ENCODE measurements around the gene KIF20A. TPM values are rescaled to one million over a fixed set of nuclear protein-coding genes. Genes with fewer than 3 reads are reported as not detected.

KIF20A gene
- total and polyA plus RNA-seq, 3 donors from 2014 or later, result 10.4 to 32.1 (median 13.8) TPM

- TF ChIP-seq CTCF (IDR thresholded peaks at IDR 0.05), result no peak
- TF ChIP-seq POLR2A (IDR thresholded peaks at IDR 0.05), result no peak
- H3K27me3 ChIP-seq, result no peaks in the 10 kb centered on the region
- peaks cover 9% of the 10 kb centered on the region for H3K4me1 ChIP-seq
- intact Hi-C loops (cut with DNase I; ENCODE audit: low total_unique reads), result no loop called here
- no peak for DNase-seq
- H3K4me3 ChIP-seq, result no peak overlapping the region
- no peaks in the 10 kb centered on the region for H3K9me3 ChIP-seq
- H3K36me3 ChIP-seq (ENCODE audit: low read depth, missing control alignments), result no peaks in the 10 kb centered on the region
- no peak overlapping the region for H3K27ac ChIP-seq
Measured at GRCh38 chr5:138230261-138230660, 51.3 kb downstream of the KIF20A start.

- Histone ChIP-seq H3K27me3 (no peaks in the 10 kb centered on the region), H3K4me3 (no peak overlapping the region), H3K4me1 (peaks cover 9% of the 10 kb centered on the region), H3K36me3 (ENCODE audit: low read depth, missing control alignments) (no peaks in the 10 kb centered on the region), H3K27ac (no peak overlapping the region), H3K9me3 (no peaks in the 10 kb centered on the region)
- TF ChIP-seq CTCF (IDR thresholded peaks at IDR 0.05) (no peak), POLR2A (IDR thresholded peaks at IDR 0.05) (no peak)
- intact Hi-C loops (cut with DNase I; ENCODE audit: low total_unique reads), result no loop called here
- DNase-seq, result no peak
- WGBS, 2 donors, result 42 to 44% methylated on average over 7 of the region's 7 CpGs
Measured at GRCh38 chr5:138230981-138231589, 52.2 kb downstream of the KIF20A start.

- intact Hi-C loops (cut with DNase I; ENCODE audit: low total_unique reads), result no loop called here
- Histone ChIP-seq H3K4me1 (peaks cover 9% of the 10 kb centered on the region), H3K36me3 (ENCODE audit: low read depth, missing control alignments) (no peaks in the 10 kb centered on the region), H3K27me3 (no peaks in the 10 kb centered on the region), H3K4me3 (no peak overlapping the region), H3K27ac (no peak overlapping the region), H3K9me3 (no peaks in the 10 kb centered on the region)
- WGBS, 2 donors, result 81 to 91% methylated on average over 2 of the region's 2 CpGs
- DNase-seq, result no peak
- TF ChIP-seq POLR2A (IDR thresholded peaks at IDR 0.05) (no peak), CTCF (IDR thresholded peaks at IDR 0.05) (no peak)
Measured at GRCh38 chr5:138233280-138233679, 54.4 kb downstream of the KIF20A start.

GRCh38 chr5:138234651-138235050 is 55.7 kb downstream of the KIF20A start:
- intact Hi-C loops (cut with DNase I; ENCODE audit: low total_unique reads), result no loop called here
- TF ChIP-seq CTCF (IDR thresholded peaks at IDR 0.05) (no peak), POLR2A (IDR thresholded peaks at IDR 0.05) (no peak)
- Histone ChIP-seq H3K36me3 (ENCODE audit: low read depth, missing control alignments) (no peaks in the 10 kb centered on the region), H3K4me1 (peaks cover 9% of the 10 kb centered on the region), H3K27ac (no peak overlapping the region), H3K9me3 (no peaks in the 10 kb centered on the region), H3K4me3 (no peak overlapping the region), H3K27me3 (no peaks in the 10 kb centered on the region)
- 81 to 83% methylated on average over 2 of the region's 2 CpGs for WGBS, 2 donors
- no peak for DNase-seq

Other genes with a start within 250 kb of the KIF20A start
- gene FAM13B, start 146.0 kb upstream of the KIF20A start, total RNA-seq, result 100 to 1,000 TPM; 125 to 134 TPM
- gene FAM13B, start 146.0 kb upstream of the KIF20A start, polyA plus RNA-seq (ENCODE audit: insufficient read depth, low read depth, low replicate concordance), result 56.5 TPM
- 1 to 10 TPM in 1 of 2 donors, under 1 TPM in 1; 0.71 to 1.3 TPM for gene WNT8A, start 95.1 kb upstream of the KIF20A start, total RNA-seq
- gene WNT8A, start 95.1 kb upstream of the KIF20A start, polyA plus RNA-seq (ENCODE audit: insufficient read depth, low read depth, low replicate concordance), result 1.4 TPM
- gene NME5, start 39.7 kb upstream of the KIF20A start, total RNA-seq, result 10 to 100 TPM; 22.4 to 35.1 TPM
- 129 TPM for gene NME5, start 39.7 kb upstream of the KIF20A start, polyA plus RNA-seq (ENCODE audit: insufficient read depth, low read depth, low replicate concordance)
- gene BRD8, start 482 bp upstream of the KIF20A start, total RNA-seq, result 100 to 1,000 TPM; 165 to 198 TPM
- gene BRD8, start 482 bp upstream of the KIF20A start, polyA plus RNA-seq (ENCODE audit: insufficient read depth, low read depth, low replicate concordance), result 303 TPM
- 10 to 100 TPM; 30.5 to 31.3 TPM for gene CDC23, start 34.2 kb downstream of the KIF20A start, total RNA-seq
- gene CDC23, start 34.2 kb downstream of the KIF20A start, polyA plus RNA-seq (ENCODE audit: insufficient read depth, low read depth, low replicate concordance), result 29.5 TPM
- gene GFRA3, start 95.5 kb downstream of the KIF20A start, total RNA-seq, result 1 to 10 TPM; 5.8 to 6.3 TPM
- gene GFRA3, start 95.5 kb downstream of the KIF20A start, polyA plus RNA-seq (ENCODE audit: insufficient read depth, low read depth, low replicate concordance), result 6.3 TPM
- 10 to 100 TPM; 11.8 to 23.7 TPM for gene CDC25C, start 152.7 kb downstream of the KIF20A start, total RNA-seq
- gene CDC25C, start 152.7 kb downstream of the KIF20A start, polyA plus RNA-seq (ENCODE audit: insufficient read depth, low read depth, low replicate concordance), result 39.9 TPM
- gene FAM53C, start 159.2 kb downstream of the KIF20A start, total RNA-seq, result 100 to 1,000 TPM; 107 to 152 TPM
- gene FAM53C, start 159.2 kb downstream of the KIF20A start, polyA plus RNA-seq (ENCODE audit: insufficient read depth, low read depth, low replicate concordance), result 125 TPM
- 10 to 100 TPM; 81.1 to 85.3 TPM for gene KDM3B, start 173.6 kb downstream of the KIF20A start, total RNA-seq
- 61.8 TPM for gene KDM3B, start 173.6 kb downstream of the KIF20A start, polyA plus RNA-seq (ENCODE audit: insufficient read depth, low read depth, low replicate concordance)